ENCODE data around the gene PAIP2. TPM values are rescaled to one million over a fixed set of nuclear protein-coding genes. Genes with fewer than 3 reads are reported as not detected.

PAIP2 gene
- total RNA-seq, 2 donors from 2014 or later = 53.9 to 65.6 TPM

DNA sequence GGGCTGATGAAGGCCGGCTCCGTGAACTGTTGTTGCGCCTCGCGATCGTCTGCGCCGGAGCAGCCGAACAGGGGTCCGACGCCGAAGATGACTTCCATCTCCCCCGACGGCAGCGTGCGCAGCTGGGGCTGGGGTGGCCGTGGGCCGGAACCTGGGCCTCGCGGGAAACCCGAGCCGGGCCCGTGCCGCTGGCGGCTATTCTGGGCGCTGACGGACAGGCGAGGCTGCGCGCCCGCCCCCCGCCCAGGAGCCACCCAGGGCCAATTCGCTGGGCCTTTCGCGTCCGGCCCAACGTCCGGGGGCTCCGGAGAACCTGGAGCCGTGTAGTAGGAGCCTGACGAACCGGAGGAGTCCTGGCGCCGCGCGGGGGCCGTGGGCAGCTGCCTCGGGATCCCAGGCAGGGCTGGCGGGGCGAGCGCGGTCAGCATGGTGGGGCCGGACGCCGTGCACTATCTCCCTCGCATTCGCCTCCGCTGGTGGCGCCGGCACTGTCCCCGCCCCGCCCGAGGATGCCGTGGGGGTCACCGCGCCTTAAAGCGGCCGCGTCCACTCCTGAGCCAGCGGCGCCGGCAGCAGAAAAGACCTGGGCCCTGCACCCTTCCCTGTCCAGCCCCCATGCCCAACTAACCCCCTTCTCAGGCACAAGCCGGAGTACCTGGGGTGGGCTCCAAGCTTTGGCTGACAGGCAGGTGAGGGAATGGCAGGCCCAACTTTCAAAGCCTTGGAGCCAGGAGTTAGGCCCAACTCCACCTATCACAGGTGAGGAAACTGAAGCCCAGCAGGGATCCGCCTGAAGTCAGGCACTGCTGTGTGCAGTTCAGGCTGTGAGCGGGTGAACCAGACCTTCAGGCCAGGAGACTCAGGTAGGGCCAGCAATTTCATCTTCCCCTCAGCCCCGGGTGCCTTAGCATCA is 53.3 kb downstream of the PAIP2 start, which contains the start of gene PROB1:
Gene PROB1 (minus strand): TSS at position 451 of the 913 bp plus-strand sequence. CDS start 23 bp downstream, at position 428.
- ATAC-seq (ENCODE audit: insufficient number of reproducible peaks, low FRiP score, low read depth) = no peak
- no peak for DNase-seq (ENCODE audit: low spot score)
- Histone ChIP-seq H3K4me1 (ENCODE audit: control insufficient read depth in 1 of 2, low read depth in 2 of 2) (peaks cover 6 to 38% of the 10 kb centered on the region in 2 donors), H3K9me3 (no peaks in the 10 kb centered on the region), H3K27ac (no peak within 1 kb of the TSS), H3K36me3 (no peaks in the 10 kb centered on the region), H3K27me3 (replicated peaks; ENCODE audit: insufficient read depth) (no peaks in the 10 kb centered on the region), H3K4me3 (peak within 1 kb of the TSS; percentile 67)
- TF ChIP-seq, protein P1, sequence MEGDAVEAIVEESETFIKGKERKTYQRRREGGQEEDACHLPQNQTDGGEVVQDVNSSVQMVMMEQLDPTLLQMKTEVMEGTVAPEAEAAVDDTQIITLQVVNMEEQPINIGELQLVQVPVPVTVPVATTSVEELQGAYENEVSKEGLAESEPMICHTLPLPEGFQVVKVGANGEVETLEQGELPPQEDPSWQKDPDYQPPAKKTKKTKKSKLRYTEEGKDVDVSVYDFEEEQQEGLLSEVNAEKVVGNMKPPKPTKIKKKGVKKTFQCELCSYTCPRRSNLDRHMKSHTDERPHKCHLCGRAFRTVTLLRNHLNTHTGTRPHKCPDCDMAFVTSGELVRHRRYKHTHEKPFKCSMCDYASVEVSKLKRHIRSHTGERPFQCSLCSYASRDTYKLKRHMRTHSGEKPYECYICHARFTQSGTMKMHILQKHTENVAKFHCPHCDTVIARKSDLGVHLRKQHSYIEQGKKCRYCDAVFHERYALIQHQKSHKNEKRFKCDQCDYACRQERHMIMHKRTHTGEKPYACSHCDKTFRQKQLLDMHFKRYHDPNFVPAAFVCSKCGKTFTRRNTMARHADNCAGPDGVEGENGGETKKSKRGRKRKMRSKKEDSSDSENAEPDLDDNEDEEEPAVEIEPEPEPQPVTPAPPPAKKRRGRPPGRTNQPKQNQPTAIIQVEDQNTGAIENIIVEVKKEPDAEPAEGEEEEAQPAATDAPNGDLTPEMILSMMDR (IDR thresholded peaks at IDR 0.05) = no peak

DNA sequence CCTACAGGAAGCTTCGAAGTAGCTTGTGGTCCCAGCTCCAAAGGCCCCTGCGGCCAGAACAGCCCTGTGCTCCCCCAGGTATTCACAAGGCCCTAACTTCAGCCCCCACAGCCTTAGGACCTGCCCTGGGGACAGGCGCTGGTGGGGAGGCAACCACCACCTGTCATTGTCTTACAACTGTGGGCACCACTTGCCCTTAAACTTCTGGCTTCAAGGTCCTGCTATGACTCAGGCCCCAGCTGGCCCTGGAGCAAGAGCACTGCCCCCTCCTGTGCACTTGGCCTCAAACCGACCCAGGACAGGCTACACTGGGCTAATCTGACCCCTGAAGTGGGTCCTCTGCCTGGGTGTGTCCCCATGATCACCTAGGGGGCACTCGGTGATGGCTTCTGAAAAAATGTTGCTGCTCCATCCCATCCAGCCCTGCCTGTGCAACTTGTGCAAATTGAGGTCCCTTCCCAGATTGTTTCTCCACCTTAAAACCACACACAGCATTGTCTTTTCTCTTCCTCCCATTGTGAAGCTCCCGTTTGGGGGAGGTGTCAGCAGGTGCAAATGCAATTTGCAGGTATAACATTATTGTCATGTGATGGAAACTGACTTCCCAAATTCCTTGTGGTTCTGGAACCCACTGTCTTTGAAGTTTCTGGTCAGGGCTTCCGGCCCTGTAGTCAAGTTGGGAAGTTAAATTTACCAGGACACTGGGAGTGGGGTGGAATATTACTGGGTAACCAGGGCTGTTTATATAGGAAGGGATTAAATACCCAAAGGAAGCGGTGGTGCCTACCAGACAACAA is 54.4 kb downstream of the PAIP2 start:
- Histone ChIP-seq H3K27me3 (replicated peaks; ENCODE audit: insufficient read depth) (no peaks in the 10 kb centered on the region), H3K9me3 (no peaks in the 10 kb centered on the region), H3K36me3 (no peaks in the 10 kb centered on the region), H3K27ac (no peak overlapping the region), H3K4me1 (ENCODE audit: control insufficient read depth in 1 of 2, low read depth in 2 of 2) (peaks cover 6 to 41% of the 10 kb centered on the region in 2 donors), H3K4me3 (no peak overlapping the region)
- ATAC-seq (ENCODE audit: insufficient number of reproducible peaks, low FRiP score, low read depth) (no peak), DNase-seq (ENCODE audit: low spot score) (no peak)
- TF ChIP-seq, protein P1 (IDR thresholded peaks at IDR 0.05) = no peak

DNA sequence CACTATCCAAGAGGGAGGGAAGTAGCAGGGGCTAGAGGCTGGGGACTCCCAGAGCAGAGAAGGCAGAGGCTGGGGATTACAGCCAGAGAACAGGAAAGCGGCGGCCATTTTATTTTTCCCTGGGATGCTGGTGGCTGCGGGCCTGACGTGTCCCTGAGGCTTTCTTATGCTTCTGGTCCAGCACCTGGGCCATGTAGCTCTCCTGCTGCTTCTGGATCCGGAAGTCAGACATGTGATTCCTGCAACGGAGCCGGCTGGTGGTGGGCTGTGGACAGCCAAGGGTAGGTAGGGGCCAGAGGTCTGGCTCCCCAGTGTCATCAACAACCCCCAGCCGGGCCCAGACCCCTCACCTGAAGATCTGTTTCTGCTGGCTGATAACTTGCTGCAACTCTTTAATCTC is 55.0 kb downstream of the PAIP2 start:
- no peaks in the 10 kb centered on the region for H3K36me3 ChIP-seq
- TF ChIP-seq, protein P1 (IDR thresholded peaks at IDR 0.05) = no peak
- H3K9me3 ChIP-seq = no peaks in the 10 kb centered on the region
- no peak overlapping the region for H3K4me3 ChIP-seq
- no peaks in the 10 kb centered on the region for H3K27me3 ChIP-seq (replicated peaks; ENCODE audit: insufficient read depth)
- H3K27ac ChIP-seq = no peak overlapping the region
- ATAC-seq (ENCODE audit: insufficient number of reproducible peaks, low FRiP score, low read depth) (no peak), DNase-seq (ENCODE audit: low spot score) (no peak)
- H3K4me1 ChIP-seq (ENCODE audit: control insufficient read depth in 1 of 2, low read depth in 2 of 2) = peaks cover 6 to 41% of the 10 kb centered on the region in 2 donors

DNA sequence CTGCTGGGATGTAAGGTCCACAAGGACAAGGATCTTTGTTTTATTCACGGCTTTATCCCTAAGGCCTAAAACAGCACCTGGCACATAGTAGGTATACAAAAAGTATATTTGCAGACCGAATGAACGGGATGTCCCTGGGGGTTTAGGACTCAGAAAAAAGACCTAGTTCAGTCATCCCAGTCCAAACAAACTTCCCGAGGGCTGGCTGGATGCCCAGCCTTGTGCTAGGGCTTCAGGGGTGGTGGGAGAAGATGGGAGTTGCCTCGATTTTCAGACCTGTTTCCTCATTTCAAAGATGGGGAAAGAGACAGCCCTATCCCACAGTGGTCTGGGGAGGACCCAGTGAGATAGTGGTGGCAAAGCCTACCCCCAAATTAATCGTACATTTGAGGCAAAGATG is 56.3 kb downstream of the PAIP2 start:
- Histone ChIP-seq H3K4me3 (no peak overlapping the region), H3K27ac (no peak overlapping the region), H3K27me3 (replicated peaks; ENCODE audit: insufficient read depth) (no peaks in the 10 kb centered on the region), H3K4me1 (ENCODE audit: control insufficient read depth in 1 of 2, low read depth in 2 of 2) (peaks cover 6 to 35% of the 10 kb centered on the region in 2 donors), H3K9me3 (no peaks in the 10 kb centered on the region), H3K36me3 (no peaks in the 10 kb centered on the region)
- ATAC-seq (ENCODE audit: insufficient number of reproducible peaks, low FRiP score, low read depth) = no peak
- DNase-seq (ENCODE audit: low spot score) = no peak
- TF ChIP-seq, protein P1 (IDR thresholded peaks at IDR 0.05) = no peak
